Adrenal gland (tissue), 12 donors: ENCODE results near the gene FBXO24. TPM values are rescaled to one million over a fixed set of nuclear protein-coding genes. Genes with fewer than 3 reads are reported as not detected.
A peak's percentile ranks its signal among the peaks of the same experiment; 100 is the strongest.

Source experiments
- DNase-seq, 7 donors: peaks; one replicate each; pipeline ENCODE4 v3.0.0-alpha.2; 2019 to 2020
- H3K27ac ChIP-seq, 5 donors: fragments of 200-600 bp; sonication (generic) in 4 of 5; 1 replicate in 3 of 5; 2 replicates in 2 of 5; pipeline versions ENCODE4 v1.5.1 to v1.8.0; 2016 to 2020; ENCODE audit warnings: mild to moderate bottlenecking in 1 of 5
- H3K27me3 ChIP-seq: fragments of 200-600 bp; 2 replicates; pipeline ENCODE4 v1.8.0; 2021
- H3K36me3 ChIP-seq, 2 donors: fragments of 200-600 bp; replicated peaks in 1 of 2; 1 replicate in 1 of 2; 2 replicates in 1 of 2; pipeline versions ENCODE4 v1.5.1 to v1.8.0; 2018 to 2022
- H3K4me1 ChIP-seq, 2 donors: fragments of 200-600 bp; replicated peaks in 1 of 2; 1 replicate in 1 of 2; 2 replicates in 1 of 2; pipeline versions ENCODE4 v1.5.1 to v1.8.0; 2018 to 2021
- H3K4me3 ChIP-seq, 4 donors: fragments of 200-600 bp; sonication (generic) in 3 of 4; one replicate each; pipeline ENCODE4 v1.5.1; 2016 to 2018
- H3K9me3 ChIP-seq, 3 donors: fragments of 200-600 bp; sonication (generic) in 1 of 3; replicated peaks in 1 of 3; 1 replicate in 2 of 3; 2 replicates in 1 of 3; pipeline versions ENCODE4 v1.5.1 to v1.8.0; 2016 to 2021
- POLR2A ChIP-seq, 2 donors: fragments of 450-650 bp; IDR thresholded peaks; one replicate each; pipeline ENCODE4 v1.6.1; 2017; ENCODE audit warnings: antibody characterized with exemption in 2 of 2, mild to moderate bottlenecking in 2 of 2, moderate library complexity in 1 of 2
- WGBS, 4 donors: extraction: QIAGEN DNeasy Blood & Tissue Kit in 2 of 4; methylation state at CpG; one replicate each; pipeline versions ENCODE4 v1.1.5 to v1.1.7; 2013 to 2017; 5-methylcytosine and 5-hydroxymethylcytosine counted together
- intact Hi-C, 2 donors: fragments of 100-400 bp; cut with DNase I; formaldehyde crosslinking; loops; one replicate each; pipeline versions ENCODE4 v1.14.1 to v1.15.0; 2022 to 2023
- polyA plus RNA-seq, 3 donors: library from polyadenylated mRNA; stranded (reverse); fragments of 200-250 nt in 2 of 3; fragments of 350-450 nt in 1 of 3; fragmentation: Illumina TruSeq in 1 of 3; extraction: RNeasy Lipid Tissue Mini Kit (QIAGEN cat#74804) in 1 of 3; gene quantifications; one replicate each; pipeline ENCODE4 v1.2.3, GENCODE V29; 2013 to 2014
- total RNA-seq, 9 donors: library from RNA; depleted of rRNA in 4 of 9; stranded (reverse); fragments of >200 nt in 4 of 9; fragments of 120-200 nt in 1 of 9; fragmentation: NEBNext Ultra II Directional in 1 of 9; extraction: Animal tissue kit (Norgen Biotek cat#: 25700) in 1 of 9; gene quantifications; one replicate each; pipeline versions ENCODE4 v1.1.0 to v1.2.4, GENCODE V29; 2013 to 2023
- TF ChIP-seq, protein P1 (sequence below), 6 experiments: fragments of 450-650 bp in 4 of 6; fragments of 200-600 bp in 2 of 6; sonication (generic) in 1 of 6; IDR thresholded peaks; 1 replicate in 5 of 6; 2 replicates in 1 of 6; pipeline versions ENCODE4 v1.5.1 to v1.8.0; 2016 to 2021; ENCODE audit warnings: antibody characterized with exemption in 6 of 6, mild to moderate bottlenecking in 2 of 6, moderate library complexity in 1 of 6
- donor health status: healthy with polysubstance abuse.
- donor health status: Bipolar disorder and iron deficiency.
- donor health status: DM: yes; HTN: yes; CAD: no.
- donor health status: DM: no; HTN: no; CAD: no.
- donor health status: DM: no; HTN: no; CAD: no.
- donor health status: DM: yes; HTN: yes; CAD: no.

The FBXO24 gene
- total and polyA plus RNA-seq, 12 donors: 0.16 to 2.8 (median 0.89) TPM; not detected in 2

DNA sequence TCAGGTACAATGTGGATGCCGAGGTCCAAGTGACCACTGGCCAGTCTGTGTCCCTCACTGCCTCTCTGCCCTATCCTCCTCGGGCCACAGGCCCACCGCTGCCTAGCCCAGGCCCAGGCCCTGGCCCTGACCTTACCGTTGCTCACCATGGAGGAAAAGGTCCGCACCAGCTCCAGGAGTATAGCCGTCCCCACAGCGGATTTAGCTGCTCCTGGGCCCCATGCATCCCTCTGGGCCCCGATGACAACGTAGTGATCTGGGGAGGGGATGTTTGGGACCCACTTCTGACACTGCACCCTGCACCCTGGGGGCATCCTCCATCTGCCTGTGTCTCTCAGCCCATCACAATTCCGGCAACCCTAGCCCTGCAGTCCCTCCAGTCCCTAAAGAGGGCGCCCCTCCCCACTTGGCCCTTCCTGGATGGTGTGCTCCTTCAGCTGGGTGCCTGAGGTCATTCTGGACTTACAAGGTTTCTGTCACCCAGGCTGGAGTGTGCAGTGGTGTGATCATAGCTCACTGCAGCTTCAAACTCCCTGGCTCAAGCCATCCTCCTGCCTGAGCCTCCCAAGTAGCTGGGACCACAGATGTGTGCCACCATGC lies 43.1 kb downstream of the FBXO24 start:
- H3K4me3 ChIP-seq: no peak overlapping the region
- H3K27ac ChIP-seq: no peak overlapping the region
- H3K4me1 ChIP-seq: peaks cover 12 to 15% of the 10 kb centered on the region in 2 donors
- intact Hi-C loops: loop anchor here in 1 of 2 donors (5.0 kb wide), 1 partner anchor 43 kb away; the partner anchor contains the start of gene GNB2
- TF ChIP-seq, protein P1, sequence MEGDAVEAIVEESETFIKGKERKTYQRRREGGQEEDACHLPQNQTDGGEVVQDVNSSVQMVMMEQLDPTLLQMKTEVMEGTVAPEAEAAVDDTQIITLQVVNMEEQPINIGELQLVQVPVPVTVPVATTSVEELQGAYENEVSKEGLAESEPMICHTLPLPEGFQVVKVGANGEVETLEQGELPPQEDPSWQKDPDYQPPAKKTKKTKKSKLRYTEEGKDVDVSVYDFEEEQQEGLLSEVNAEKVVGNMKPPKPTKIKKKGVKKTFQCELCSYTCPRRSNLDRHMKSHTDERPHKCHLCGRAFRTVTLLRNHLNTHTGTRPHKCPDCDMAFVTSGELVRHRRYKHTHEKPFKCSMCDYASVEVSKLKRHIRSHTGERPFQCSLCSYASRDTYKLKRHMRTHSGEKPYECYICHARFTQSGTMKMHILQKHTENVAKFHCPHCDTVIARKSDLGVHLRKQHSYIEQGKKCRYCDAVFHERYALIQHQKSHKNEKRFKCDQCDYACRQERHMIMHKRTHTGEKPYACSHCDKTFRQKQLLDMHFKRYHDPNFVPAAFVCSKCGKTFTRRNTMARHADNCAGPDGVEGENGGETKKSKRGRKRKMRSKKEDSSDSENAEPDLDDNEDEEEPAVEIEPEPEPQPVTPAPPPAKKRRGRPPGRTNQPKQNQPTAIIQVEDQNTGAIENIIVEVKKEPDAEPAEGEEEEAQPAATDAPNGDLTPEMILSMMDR (IDR thresholded peaks at IDR 0.05): peak in 3 of 6 experiments; percentile 16 to 32 (median 24)
- TF ChIP-seq POLR2A (IDR thresholded peaks at IDR 0.05): no peak
- no peaks in the 10 kb centered on the region for H3K36me3 ChIP-seq
- 85 to 90% (median 88%) methylated on average over 5 to 11 of the region's 11 CpGs for WGBS, 4 donors
- no peaks in the 10 kb centered on the region for H3K27me3 ChIP-seq
- H3K9me3 ChIP-seq: no peaks in the 10 kb centered on the region
- peak in 5 of 7 donors; percentile 33 to 56 (median 50) for DNase-seq

DNA sequence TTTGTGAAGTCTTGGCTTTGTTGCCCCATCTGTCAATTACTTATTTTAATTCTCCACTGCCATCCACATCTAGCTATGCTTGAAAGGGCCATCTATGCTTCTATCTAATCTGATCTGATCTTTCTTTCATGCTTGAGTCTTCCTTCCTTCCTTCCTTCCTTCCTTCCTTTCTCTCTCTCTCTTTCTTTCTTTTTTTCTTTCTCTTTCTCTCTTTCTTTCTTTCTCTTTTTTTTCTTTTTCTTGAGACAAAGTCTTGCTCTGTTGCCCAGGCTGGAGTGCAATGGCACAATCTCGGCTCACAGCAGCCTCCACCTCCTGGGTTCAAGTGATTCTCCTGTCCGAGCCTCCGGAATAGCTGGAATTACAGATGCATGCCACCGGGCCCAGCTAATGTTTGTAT lies 43.9 kb downstream of the FBXO24 start:
- DNase-seq: no peak
- H3K27ac ChIP-seq: no peak overlapping the region
- H3K9me3 ChIP-seq: no peaks in the 10 kb centered on the region
- TF ChIP-seq POLR2A (IDR thresholded peaks at IDR 0.05): no peak
- H3K4me1 ChIP-seq: peaks cover 12 to 15% of the 10 kb centered on the region in 2 donors
- no peaks in the 10 kb centered on the region for H3K36me3 ChIP-seq
- no peaks in the 10 kb centered on the region for H3K27me3 ChIP-seq
- intact Hi-C loops: no loop called here
- no peak overlapping the region for H3K4me3 ChIP-seq
- WGBS, 4 donors: 91 to 98% (median 95%) methylated on average over 4 of the region's 4 CpGs

DNA sequence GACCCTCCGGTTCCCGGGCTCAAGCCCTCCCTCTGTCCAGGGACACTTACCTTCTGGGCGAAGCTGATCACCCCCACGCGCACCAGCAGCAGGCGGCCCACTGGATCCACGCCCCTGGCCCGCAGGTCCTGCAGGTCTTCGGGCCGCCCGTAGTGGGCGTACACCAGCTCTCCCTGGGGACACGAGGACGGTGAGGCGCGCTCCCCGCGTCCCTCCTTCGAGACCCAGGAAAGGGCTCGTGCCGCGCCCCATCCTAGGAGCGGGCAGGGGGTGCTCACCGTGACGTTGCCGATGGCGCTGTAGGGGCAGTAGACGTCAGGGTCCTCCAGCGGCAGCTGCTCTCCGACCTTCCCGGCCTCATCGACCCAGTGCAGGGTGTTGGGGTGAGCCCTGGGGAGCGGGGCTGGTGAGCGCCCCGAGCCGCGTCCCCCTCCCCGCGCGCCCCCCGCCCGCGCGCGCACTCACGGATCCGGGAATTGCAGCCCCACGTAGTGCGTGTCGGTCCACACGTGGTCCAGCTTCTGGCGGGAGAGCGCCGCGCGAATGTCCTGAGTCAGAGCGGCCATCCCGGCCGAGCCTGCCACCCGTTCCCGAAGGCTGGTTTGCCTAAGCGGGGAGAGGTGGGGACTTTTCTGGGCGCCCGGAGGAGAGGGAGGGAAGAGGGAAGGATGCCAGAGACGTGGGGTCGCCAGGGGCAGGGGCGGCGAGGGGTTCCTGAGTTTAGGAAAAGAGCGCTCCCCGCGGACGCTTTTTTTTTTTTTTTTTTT lies 47.0 kb downstream of the FBXO24 start:
- no peaks in the 10 kb centered on the region for H3K36me3 ChIP-seq
- peak in 6 of 7 donors; percentile 48 to 71 (median 56) for DNase-seq
- H3K4me1 ChIP-seq: peaks cover 8 to 10% of the 10 kb centered on the region in 2 donors
- H3K27ac ChIP-seq: no peak overlapping the region
- H3K27me3 ChIP-seq: no peaks in the 10 kb centered on the region
- TF ChIP-seq, protein P1 (IDR thresholded peaks at IDR 0.05): peak; percentile 17 to 54 (median 34)
- TF ChIP-seq POLR2A (IDR thresholded peaks at IDR 0.05): no peak
- intact Hi-C loops: no loop called here
- H3K4me3 ChIP-seq: peak overlapping the region in 2 of 4 donors; percentile 40 to 64
- 1 to 8% (median 3%) methylated on average over 6 to 72 of the region's 72 CpGs for WGBS, 4 donors
- H3K9me3 ChIP-seq: no peaks in the 10 kb centered on the region

DNA sequence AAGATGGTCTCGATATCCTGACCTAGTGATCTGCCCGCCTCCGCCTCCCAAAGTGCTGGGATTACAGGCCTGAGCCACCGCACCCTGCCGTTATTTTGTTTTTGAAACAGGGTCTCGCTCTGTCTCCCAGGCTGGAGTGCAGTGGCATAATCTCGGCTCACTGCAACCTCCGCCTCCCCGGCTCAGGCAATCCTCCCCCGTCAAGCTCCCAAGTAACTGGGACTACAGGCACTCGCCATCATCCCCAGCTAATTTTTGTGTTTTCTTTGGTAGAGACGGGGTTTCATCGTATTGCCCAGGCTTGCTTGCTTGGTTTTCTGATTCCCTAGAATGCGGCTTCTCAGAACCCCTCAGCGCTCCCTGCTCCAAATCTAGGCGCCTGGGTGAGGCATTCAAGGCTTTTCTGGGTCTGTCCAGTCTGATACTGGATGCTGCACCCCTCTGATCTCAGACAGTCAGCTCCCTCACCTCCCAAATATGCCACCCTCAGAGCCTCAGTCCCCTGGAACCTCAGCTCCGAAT lies 53.9 kb downstream of the FBXO24 start:
- intact Hi-C loops: no loop called here
- DNase-seq: no peak
- Histone ChIP-seq H3K4me1 (no peaks in the 10 kb centered on the region), H3K27me3 (no peaks in the 10 kb centered on the region), H3K27ac (no peak overlapping the region), H3K36me3 (no peaks in the 10 kb centered on the region), H3K4me3 (no peak overlapping the region), H3K9me3 (no peaks in the 10 kb centered on the region)
- whole genome bisulfite sequencing, 4 donors: 88 to 91% (median 90%) methylated on average over 14 to 17 of the region's 17 CpGs
- TF ChIP-seq POLR2A (IDR thresholded peaks at IDR 0.05): no peak
- TF ChIP-seq, protein P1 (IDR thresholded peaks at IDR 0.05): no peak
